ENCODE data around the gene NRARP. TPM values are rescaled to one million over a fixed set of nuclear protein-coding genes. Genes with fewer than 3 reads are reported as not detected.

Gene NRARP
- total and polyA plus RNA-seq, 2 of the 13 experiments (the other 11 are each of a cell fraction or from before 2014, with no cell fraction given): 0.22 to 0.46 TPM

GRCh38 chr9:137254624-137255447, 47.2 kb downstream of the NRARP start, which contains the start of gene NELFB (continued):
- TF ChIP-seq AKNA (CRISPR knock-in tag; IDR thresholded peaks at IDR 0.05; ENCODE audit: borderline replicate concordance): no peak
- TF ChIP-seq ZNF484 (CRISPR knock-in tag; IDR thresholded peaks at IDR 0.05; ENCODE audit: borderline replicate concordance, low read depth): no peak
- peak; percentile 36; the same call in 1 of the 2 replicates for TF ChIP-seq ZNF713 (CRISPR knock-in tag; IDR thresholded peaks at IDR 0.05)
- 0 out of 2 replicates have a peak, but pooled peaks have one; percentile 45 for TF ChIP-seq BATF2 (CRISPR knock-in tag; IDR thresholded peaks at IDR 0.05)
- TF ChIP-seq AHR (CRISPR knock-in tag; IDR thresholded peaks at IDR 0.05): no peak
- no peak for TF ChIP-seq ZNF615 (CRISPR knock-in tag; IDR thresholded peaks at IDR 0.05; ENCODE audit: borderline replicate concordance)
- no peak for TF ChIP-seq E2F5 (CRISPR knock-in tag; conservative IDR thresholded peaks at IDR 0.05)
- TF ChIP-seq ATF4 (CRISPR knock-in tag; IDR thresholded peaks at IDR 0.05): peak in 1 of 2 experiments; percentile 60; a peak in 1 of 4 replicates
- TF ChIP-seq ZNF772 (CRISPR knock-in tag; IDR thresholded peaks at IDR 0.05): no peak
- 0 out of 2 replicates have a peak, but pooled peaks have one; percentile 38 for TF ChIP-seq IRF9 (CRISPR knock-in tag; IDR thresholded peaks at IDR 0.05; ENCODE audit: borderline replicate concordance)
- peak; percentile 27; the same call in 1 of the 2 replicates for TF ChIP-seq ZNF143 (CRISPR knock-in tag; IDR thresholded peaks at IDR 0.05)
- TF ChIP-seq IKZF5 (CRISPR knock-in tag; IDR thresholded peaks at IDR 0.05): no peak; the same call in 1 of the 2 replicates
- no peak for TF ChIP-seq JUN (CRISPR knock-in tag; IDR thresholded peaks at IDR 0.05)
- 0 out of 2 replicates have a peak, but pooled peaks have one; percentile 32 for TF ChIP-seq ZXDC (CRISPR knock-in tag; IDR thresholded peaks at IDR 0.05)
